Neural progenitor cell (in vitro differentiated cells): Measurements from ENCODE around the gene RELA. TPM values are rescaled to one million over a fixed set of nuclear protein-coding genes. Genes with fewer than 3 reads are reported as not detected.

Experiments used
- DNase-seq: peaks from one replicate; pipeline ENCODE4 v3.0.0-alpha.2; 2016; ENCODE audit warnings: low spot score
- H2AFZ ChIP-seq: fragments of 200-600 bp; sonication (generic); replicated peaks from 2 replicates; pipeline ENCODE4 v1.6.1; 2016; ENCODE audit warnings: antibody characterized with exemption
- H3F3A ChIP-seq: fragments of 200-600 bp; sonication (generic); 2 replicates; pipeline ENCODE4 v1.6.1; 2016; ENCODE audit warnings: antibody characterized with exemption, low read depth
- H3K27ac ChIP-seq: fragments of 200-600 bp; sonication (generic); 2 replicates; pipeline ENCODE4 v1.5.1; 2016; ENCODE audit warnings: mild to moderate bottlenecking
- H3K27me3 ChIP-seq: fragments of 200-600 bp; sonication (generic); 2 replicates; pipeline ENCODE4 v1.6.1; 2016; ENCODE audit warnings: mild to moderate bottlenecking, moderate library complexity
- H3K36me3 ChIP-seq: fragments of 200-600 bp; sonication (generic); 2 replicates; pipeline ENCODE4 v1.5.1; 2016
- H3K4me1 ChIP-seq: fragments of 200-600 bp; sonication (generic); 2 replicates; pipeline ENCODE4 v1.6.1; 2016; ENCODE audit warnings: mixed run types
- H3K4me2 ChIP-seq: fragments of 200-600 bp; sonication (generic); 2 replicates; pipeline ENCODE4 v1.6.1; 2016
- H3K4me3 ChIP-seq: fragments of 200-600 bp; sonication (generic); 2 replicates; pipeline ENCODE4 v1.5.1; 2016
- H3K79me2 ChIP-seq: fragments of 200-600 bp; sonication (generic); 2 replicates; pipeline ENCODE4 v1.6.1; 2016; ENCODE audit warnings: low read depth
- H3K9ac ChIP-seq: fragments of 200-600 bp; sonication (generic); 2 replicates; pipeline ENCODE4 v1.6.1; 2016
- H3K9me3 ChIP-seq: fragments of 200-600 bp; sonication (generic); 2 replicates; pipeline ENCODE4 v1.5.1; 2016; ENCODE audit warnings: low read depth
- H4K20me1 ChIP-seq: fragments of 200-600 bp; sonication (generic); 2 replicates; pipeline ENCODE4 v1.6.1; 2016; ENCODE audit warnings: low read depth
- H3K27ac Mint-ChIP-seq: 3 replicates; pipeline ENCODE4 v1.8.0; 2021; ENCODE audit warnings: mixed read lengths
- H3K27me3 Mint-ChIP-seq: 2 replicates; pipeline ENCODE4 v1.8.0; 2022; ENCODE audit warnings: low read depth, mild to moderate bottlenecking, inconsistent platforms, moderate library complexity, mixed read lengths; ENCODE audit not compliant: insufficient read depth
- H3K36me3 Mint-ChIP-seq: 3 replicates; pipeline ENCODE4 v1.8.0; 2021; ENCODE audit warnings: mixed read lengths
- H3K4me1 Mint-ChIP-seq: 3 replicates; pipeline ENCODE4 v1.8.0; 2021; ENCODE audit warnings: mixed read lengths
- H3K4me3 Mint-ChIP-seq: 3 replicates; pipeline ENCODE4 v1.8.0; 2021; ENCODE audit warnings: mild to moderate bottlenecking, moderate library complexity, mixed read lengths
- H3K9me3 Mint-ChIP-seq: 3 replicates; pipeline ENCODE4 v1.8.0; 2020; ENCODE audit warnings: mixed read lengths
- CTCF ChIP-seq: fragments of 200-600 bp; sonication (generic); IDR thresholded peaks from 2 replicates; pipeline ENCODE4 v1.5.1; 2017; ENCODE audit warnings: antibody characterized with exemption, mild to moderate bottlenecking
- EZH2 ChIP-seq: fragments of 200-600 bp; sonication (generic); IDR thresholded peaks from 2 replicates; pipeline ENCODE4 v1.6.1; 2017; ENCODE audit warnings: antibody characterized with exemption, mild to moderate bottlenecking, moderate library complexity
- EZH2phosphoT487 ChIP-seq: fragments of 200-600 bp; sonication (generic); IDR thresholded peaks from 2 replicates; pipeline ENCODE4 v1.6.1; 2017; ENCODE audit warnings: antibody characterized with exemption
- total RNA-seq: library from RNA; depleted of rRNA; stranded (reverse); fragments of >200 nt; gene quantifications from 2 replicates; pipeline ENCODE4 v1.2.3, GENCODE V29; 2015; ENCODE audit warnings: low replicate concordance

Gene RELA
- total RNA-seq, 1 donor from 2014 or later = 11.0 TPM

- Mint-ChIP-seq H3K36me3 (no peaks in the 10 kb centered on the region), H3K27me3 (peaks cover 7% of the 10 kb centered on the region), H3K27ac (peak overlapping the region; percentile 21), H3K4me1 (peaks cover 27% of the 10 kb centered on the region), H3K4me3 (peak overlapping the region; percentile 21), H3K9me3 (no peaks in the 10 kb centered on the region)
- H3K4me2 ChIP-seq = peak overlapping the region; percentile 69
- no peaks in the 10 kb centered on the region for H3K9me3 ChIP-seq
- H3K27ac ChIP-seq = no peak overlapping the region
- peaks cover 19% of the 10 kb centered on the region for H3K27me3 ChIP-seq
- no peak overlapping the region for H2AFZ ChIP-seq
- no peaks in the 10 kb centered on the region for H3K79me2 ChIP-seq
- no peak overlapping the region for H3K9ac ChIP-seq
- peaks cover 13% of the 10 kb centered on the region for H3K4me1 ChIP-seq
- H3F3A ChIP-seq = peaks cover 18% of the 10 kb centered on the region
- peaks cover 5% of the 10 kb centered on the region for H4K20me1 ChIP-seq
- TF ChIP-seq EZH2phosphoT487 = no peak
- no peak for TF ChIP-seq EZH2
- TF ChIP-seq CTCF = no peak
- DNase-seq = peak; percentile 62
- H3K36me3 ChIP-seq = no peaks in the 10 kb centered on the region
- H3K4me3 ChIP-seq = peak overlapping the region; percentile 28
Observed at GRCh38 chr11:65642014-65642671, 20.6 kb downstream of the RELA start.

DNA sequence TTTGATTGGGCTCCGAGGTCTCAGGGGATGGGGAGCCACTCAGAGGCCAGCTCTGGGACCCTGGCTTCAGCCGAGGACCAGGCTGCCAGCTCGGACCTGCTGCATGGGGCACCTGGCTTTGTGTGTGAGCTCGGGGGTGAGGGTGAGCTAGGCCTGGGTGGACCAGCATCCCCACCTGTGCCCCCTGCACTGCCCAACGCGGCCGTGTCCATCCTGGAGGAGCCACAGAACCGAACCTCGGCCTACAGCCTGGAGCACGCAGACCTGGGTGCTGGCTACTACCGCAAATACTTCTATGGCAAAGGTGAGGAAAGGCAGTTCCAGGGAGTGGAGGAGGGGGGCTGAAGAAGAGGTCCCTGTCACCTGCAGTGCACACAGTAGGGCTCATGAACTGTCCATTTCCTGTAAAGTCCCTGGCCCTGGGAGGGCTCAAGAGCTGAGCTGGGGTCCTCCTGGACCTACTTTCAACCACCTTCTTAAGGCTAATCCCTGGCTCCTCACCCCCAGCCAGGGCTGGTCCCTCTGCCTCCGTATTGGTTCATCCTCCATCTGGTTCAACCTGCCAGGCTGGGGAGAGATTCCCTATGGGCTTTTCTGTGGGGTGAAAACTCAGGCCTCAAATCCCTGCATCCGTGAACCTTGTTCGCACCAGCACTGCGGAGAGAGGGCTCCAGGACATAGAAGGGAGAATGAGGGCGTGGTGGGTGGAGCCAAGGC is 21.3 kb downstream of the RELA start:
- H3K4me2 ChIP-seq = peak overlapping the region; percentile 69
- peaks cover 7% of the 10 kb centered on the region for H3K27me3 Mint-ChIP-seq
- no peak overlapping the region for H2AFZ ChIP-seq
- H3K4me3 ChIP-seq = no peak overlapping the region
- peaks cover 11% of the 10 kb centered on the region for H4K20me1 ChIP-seq
- H3K9ac ChIP-seq = no peak overlapping the region
- TF ChIP-seq CTCF (no peak), EZH2 (no peak), EZH2phosphoT487 (no peak)
- no peaks in the 10 kb centered on the region for H3K36me3 Mint-ChIP-seq
- H3K4me1 ChIP-seq = peaks cover 16% of the 10 kb centered on the region
- peaks cover 31% of the 10 kb centered on the region for H3K4me1 Mint-ChIP-seq
- no peaks in the 10 kb centered on the region for H3K36me3 ChIP-seq
- no peaks in the 10 kb centered on the region for H3K79me2 ChIP-seq
- H3K27me3 ChIP-seq = peaks cover 12% of the 10 kb centered on the region
- peaks cover 25% of the 10 kb centered on the region for H3F3A ChIP-seq
- no peak overlapping the region for H3K27ac ChIP-seq
- H3K27ac Mint-ChIP-seq = peak overlapping the region; percentile 21
- H3K9me3 Mint-ChIP-seq = no peaks in the 10 kb centered on the region
- H3K9me3 ChIP-seq = no peaks in the 10 kb centered on the region
- H3K4me3 Mint-ChIP-seq = peak overlapping the region; percentile 21
- no peak for DNase-seq

- Mint-ChIP-seq H3K4me3 (no peak overlapping the region), H3K9me3 (no peaks in the 10 kb centered on the region), H3K36me3 (no peaks in the 10 kb centered on the region), H3K4me1 (peaks cover 30% of the 10 kb centered on the region), H3K27ac (no peak overlapping the region), H3K27me3 (peaks cover 7% of the 10 kb centered on the region)
- peaks cover 27% of the 10 kb centered on the region for H3F3A ChIP-seq
- TF ChIP-seq EZH2phosphoT487 = no peak
- TF ChIP-seq CTCF = no peak
- no peak for TF ChIP-seq EZH2
- H3K27ac ChIP-seq = no peak overlapping the region
- no peaks in the 10 kb centered on the region for H3K9me3 ChIP-seq
- no peak for DNase-seq
- H3K36me3 ChIP-seq = no peaks in the 10 kb centered on the region
- H3K4me3 ChIP-seq = no peak overlapping the region
- H3K79me2 ChIP-seq = no peaks in the 10 kb centered on the region
- no peak overlapping the region for H3K9ac ChIP-seq
- peaks cover 11% of the 10 kb centered on the region for H4K20me1 ChIP-seq
- peaks cover 8% of the 10 kb centered on the region for H3K27me3 ChIP-seq
- no peak overlapping the region for H2AFZ ChIP-seq
- H3K4me2 ChIP-seq = no peak overlapping the region
- H3K4me1 ChIP-seq = peaks cover 16% of the 10 kb centered on the region
Observed at GRCh38 chr11:65640483-65641296, 22.0 kb downstream of the RELA start.
